HG03460 (cell line): ENCODE results near the gene DCDC2B.
A peak's percentile ranks its signal among the peaks of the same experiment; 100 is the strongest.
"Not testable (repeated sequence)": the region's sequence is repeated elsewhere in the genome, so short reads cannot be mapped to it uniquely, and the experiment has no call there.

Source experiments
- ATAC-seq: cut with Tn5 transposase; IDR thresholded peaks from one replicate; pipeline ENCODE4 v1.9.1; 2021; ENCODE audit not compliant: unreplicated experiment

DCDC2B gene

DNA sequence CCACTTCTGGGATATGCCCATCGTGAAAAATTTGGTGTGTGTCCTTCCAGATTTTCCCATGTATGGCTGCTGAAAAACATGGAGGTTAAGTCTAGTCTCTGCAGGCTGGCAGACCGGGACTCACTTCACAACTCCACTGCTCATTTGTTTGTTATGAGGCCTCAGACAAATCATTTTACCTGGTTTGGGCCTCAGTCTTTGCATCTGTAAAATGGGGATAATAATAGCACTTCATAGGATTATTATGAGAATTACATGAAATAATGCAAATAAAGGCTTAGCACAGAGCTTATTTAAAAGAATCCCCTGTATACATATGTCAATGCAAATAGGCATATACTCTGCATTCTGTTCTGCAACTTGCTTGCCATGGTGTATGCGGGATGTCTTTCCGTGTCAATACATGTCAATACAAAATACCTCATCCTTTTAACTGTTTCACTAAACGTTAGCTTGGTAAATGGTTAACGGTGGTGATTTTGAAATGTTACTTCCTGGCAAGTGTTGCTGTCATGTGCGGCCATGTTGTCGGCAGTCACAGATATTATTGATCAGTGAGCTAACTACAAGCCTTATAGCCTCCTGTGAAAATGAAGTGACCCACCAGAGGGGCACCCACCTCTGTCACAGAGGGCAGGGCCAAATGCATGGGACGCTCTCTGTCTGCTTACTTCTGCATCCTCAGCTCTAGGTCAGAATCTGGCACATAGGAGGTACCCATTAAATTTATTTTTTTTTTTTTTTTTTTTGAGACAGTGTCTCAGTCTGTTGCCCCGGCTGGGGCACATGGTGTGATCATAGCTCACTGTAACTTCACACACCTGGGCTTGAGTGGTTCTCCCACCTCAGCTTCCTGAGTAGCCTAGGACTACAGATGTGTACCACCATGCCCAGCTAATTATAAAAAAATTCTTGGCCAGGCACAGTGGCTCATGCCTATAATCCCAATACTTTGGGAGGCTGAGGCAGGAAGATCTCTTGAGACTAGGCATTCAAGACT, 46.5 kb downstream of the DCDC2B start:
- ATAC-seq = no peak

DNA sequence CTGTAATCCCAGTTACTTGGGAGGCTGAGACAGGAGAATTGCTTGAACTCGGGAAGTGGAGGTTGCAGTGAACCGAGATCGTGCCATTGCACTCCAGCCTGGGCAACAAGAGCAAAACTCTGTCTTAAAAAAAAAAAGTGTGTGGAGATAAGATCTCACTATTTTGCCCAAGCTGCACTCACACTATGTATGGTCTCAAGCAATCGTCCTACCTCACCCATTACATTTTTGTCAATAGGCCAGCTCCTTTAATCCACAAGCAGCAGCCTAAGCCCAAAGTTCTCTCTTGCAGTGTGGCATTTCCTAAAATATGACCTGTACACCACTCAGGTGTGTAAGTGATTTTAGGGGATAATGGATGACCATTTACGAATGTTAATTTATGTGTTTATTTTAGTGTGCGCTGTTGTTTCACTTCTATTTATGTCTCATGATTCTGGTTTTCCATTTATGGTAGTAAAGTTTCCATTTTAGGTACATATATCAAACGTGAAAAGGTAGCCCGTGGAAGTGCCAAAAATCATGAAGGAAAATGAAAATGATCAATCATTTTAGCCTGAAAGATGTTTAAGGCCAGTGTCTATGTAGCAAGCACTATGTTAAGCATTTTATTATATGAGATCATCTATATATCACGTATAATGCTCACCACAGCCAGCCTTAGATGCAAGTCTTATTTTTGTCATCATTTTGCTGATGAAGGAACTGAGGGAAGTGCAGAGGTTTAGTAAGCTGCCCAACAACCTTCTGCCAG, 47.8 kb downstream of the DCDC2B start:
- no peak for ATAC-seq

DNA sequence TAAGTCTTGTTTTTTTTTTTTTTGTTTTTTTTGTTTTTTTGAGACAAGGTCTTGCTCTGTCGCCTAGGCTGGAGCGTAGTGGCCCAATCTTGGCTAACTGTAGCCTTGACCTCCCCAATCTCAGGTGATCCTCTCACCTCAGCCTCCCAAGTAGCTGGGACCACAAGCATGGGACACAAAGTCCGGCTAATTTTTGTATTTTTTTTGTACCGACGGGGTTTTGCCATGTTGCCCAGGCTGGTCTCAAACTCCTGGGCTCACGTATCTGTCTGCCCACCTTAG, 48.3 kb downstream of the DCDC2B start:
- ATAC-seq = no peak

DNA sequence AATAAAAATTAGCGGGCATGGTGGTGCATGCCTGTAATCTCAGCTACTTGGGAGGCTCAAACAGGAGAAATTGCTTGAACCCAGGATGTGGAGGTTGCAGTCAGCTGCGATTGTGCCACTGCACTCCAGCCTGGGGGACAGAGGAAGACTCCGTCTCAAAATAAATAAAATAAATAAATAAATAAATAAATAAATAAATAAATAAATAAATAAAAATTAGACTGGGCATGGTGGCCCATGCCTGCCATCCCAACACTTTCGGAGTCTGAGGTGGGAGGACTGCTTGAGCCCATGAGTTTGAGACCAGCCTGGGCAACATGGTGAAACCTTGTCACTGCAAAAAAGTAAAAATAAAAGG, 54.3 kb downstream of the DCDC2B start:
- not testable (repeated sequence) for ATAC-seq

DNA sequence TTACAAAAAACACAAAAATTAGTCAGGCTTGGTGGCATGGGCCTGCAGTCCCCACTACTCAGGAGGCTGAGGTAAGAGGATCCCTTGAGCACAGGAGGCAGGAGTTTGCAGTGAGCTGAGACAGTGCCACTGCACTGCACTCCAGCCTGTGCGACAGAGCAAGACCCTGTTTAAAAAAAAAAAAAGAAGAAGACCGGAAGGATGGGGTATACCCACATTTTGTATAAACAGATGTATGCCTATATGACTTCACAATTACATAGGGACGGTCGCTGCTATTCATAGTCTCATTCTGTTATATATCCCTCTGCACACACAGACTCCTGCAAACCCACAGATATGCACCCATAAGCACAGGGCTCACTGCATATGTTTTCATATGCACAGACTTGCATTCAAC, 54.9 kb downstream of the DCDC2B start:
- peak; percentile 60 for ATAC-seq
